SK-N-SH treated with all-trans-retinoic acid at 6 μM for 48 hours (cell line): ENCODE data around the gene TMEM9B.
"Not testable (repeated sequence)": the region's sequence is repeated elsewhere in the genome, so short reads cannot be mapped to it uniquely, and the experiment has no call there.

Experiments
- ATAC-seq: fragments of 200-7000 bp; cut with Tn5 transposase; 3 replicates; pipeline ENCODE4 v1.9.1; 2020; ENCODE audit warnings: mild to moderate bottlenecking, moderate library complexity
- ARNTL ChIP-seq: fragments of 450-650 bp; formaldehyde crosslinking; IDR thresholded peaks from 2 replicates; pipeline ENCODE4 v1.5.0; 2020; ENCODE audit warnings: low read depth, mild to moderate bottlenecking, moderate library complexity, borderline replicate concordance
- BACH2 ChIP-seq: fragments of 250-450 bp; sonication (Bioruptor Pico); IDR thresholded peaks from 2 replicates; pipeline ENCODE4 v1.9.0; 2021; ENCODE audit warnings: mild to moderate bottlenecking, borderline replicate concordance
- ESRRG ChIP-seq: fragments of 250-450 bp; sonication (Bioruptor Pico); IDR thresholded peaks from 2 replicates; pipeline ENCODE4 v1.6.1; 2021; ENCODE audit warnings: mild to moderate bottlenecking
- GLIS3 ChIP-seq: fragments of 250-450 bp; sonication (Bioruptor Pico); IDR thresholded peaks from 2 replicates; pipeline ENCODE4 v1.5.0; 2020; ENCODE audit warnings: mild to moderate bottlenecking, moderate library complexity
- ISL1 ChIP-seq: fragments of 250-450 bp; sonication (Bioruptor Pico); IDR thresholded peaks from 2 replicates; pipeline ENCODE4 v2.1.2; 2022; ENCODE audit warnings: mild to moderate bottlenecking, moderate library complexity
- OSR1 ChIP-seq: fragments of 250-450 bp; sonication (Bioruptor Pico); IDR thresholded peaks from 2 replicates; pipeline ENCODE4 v1.8.0; 2022; ENCODE audit warnings: moderate library complexity, mild to moderate bottlenecking, inconsistent platforms
- RARB ChIP-seq: fragments of 250-450 bp; sonication (Bioruptor Pico); IDR thresholded peaks from 2 replicates; pipeline ENCODE4 v1.8.0; 2021; ENCODE audit warnings: mild to moderate bottlenecking, moderate library complexity
- TCF4 ChIP-seq: fragments of 250-450 bp; sonication (Bioruptor Pico); IDR thresholded peaks from 2 replicates; pipeline ENCODE4 v1.8.0; 2021; ENCODE audit warnings: mild to moderate bottlenecking, moderate library complexity, borderline replicate concordance
- TOX ChIP-seq: fragments of 250-450 bp; sonication (Bioruptor Pico); IDR thresholded peaks from 2 replicates; pipeline ENCODE4 v1.8.0; 2021; ENCODE audit warnings: mild to moderate bottlenecking, moderate library complexity, borderline replicate concordance
- ZC3H10 ChIP-seq: fragments of 250-450 bp; sonication (Bioruptor Pico); IDR thresholded peaks from 2 replicates; pipeline ENCODE4 v1.5.1; 2021; ENCODE audit warnings: mild to moderate bottlenecking, moderate library complexity
- ZFP3 ChIP-seq: fragments of 250-450 bp; sonication (Bioruptor Pico); IDR thresholded peaks from 2 replicates; pipeline ENCODE4 v1.5.0; 2020; ENCODE audit warnings: mild to moderate bottlenecking, moderate library complexity
- ZFP30 ChIP-seq: fragments of 450-650 bp; formaldehyde crosslinking; IDR thresholded peaks from 2 replicates; pipeline ENCODE4 v1.5.0; 2022; ENCODE audit warnings: mild to moderate bottlenecking, moderate library complexity
- ZNF565 ChIP-seq: fragments of 450-650 bp; formaldehyde crosslinking; conservative IDR thresholded peaks from 2 replicates; pipeline ENCODE4 v1.5.0; 2020; ENCODE audit warnings: low read depth, mild to moderate bottlenecking, moderate library complexity
- TF ChIP-seq, protein P1 (sequence below): fragments of 250-450 bp; sonication (Bioruptor Pico); IDR thresholded peaks from 2 replicates; pipeline ENCODE4 v1.8.0; 2020; ENCODE audit warnings: mild to moderate bottlenecking, moderate library complexity, borderline replicate concordance
- TF ChIP-seq, protein P2 (sequence below): fragments of 250-450 bp; sonication (Bioruptor Pico); IDR thresholded peaks from 2 replicates; pipeline ENCODE4 v1.8.0; 2021; ENCODE audit warnings: low read depth, mild to moderate bottlenecking, moderate library complexity, borderline replicate concordance
- TF ChIP-seq, protein P3 (sequence below): fragments of 250-450 bp; sonication (Bioruptor Pico); IDR thresholded peaks from 2 replicates; pipeline ENCODE4 v1.5.1; 2021; ENCODE audit warnings: mild to moderate bottlenecking, moderate library complexity
- TF ChIP-seq, protein P4 (sequence below): fragments of 250-450 bp; sonication (Bioruptor Pico); IDR thresholded peaks from 2 replicates; pipeline ENCODE4 v1.5.0; 2020; ENCODE audit warnings: mild to moderate bottlenecking, moderate library complexity

The TMEM9B gene

DNA sequence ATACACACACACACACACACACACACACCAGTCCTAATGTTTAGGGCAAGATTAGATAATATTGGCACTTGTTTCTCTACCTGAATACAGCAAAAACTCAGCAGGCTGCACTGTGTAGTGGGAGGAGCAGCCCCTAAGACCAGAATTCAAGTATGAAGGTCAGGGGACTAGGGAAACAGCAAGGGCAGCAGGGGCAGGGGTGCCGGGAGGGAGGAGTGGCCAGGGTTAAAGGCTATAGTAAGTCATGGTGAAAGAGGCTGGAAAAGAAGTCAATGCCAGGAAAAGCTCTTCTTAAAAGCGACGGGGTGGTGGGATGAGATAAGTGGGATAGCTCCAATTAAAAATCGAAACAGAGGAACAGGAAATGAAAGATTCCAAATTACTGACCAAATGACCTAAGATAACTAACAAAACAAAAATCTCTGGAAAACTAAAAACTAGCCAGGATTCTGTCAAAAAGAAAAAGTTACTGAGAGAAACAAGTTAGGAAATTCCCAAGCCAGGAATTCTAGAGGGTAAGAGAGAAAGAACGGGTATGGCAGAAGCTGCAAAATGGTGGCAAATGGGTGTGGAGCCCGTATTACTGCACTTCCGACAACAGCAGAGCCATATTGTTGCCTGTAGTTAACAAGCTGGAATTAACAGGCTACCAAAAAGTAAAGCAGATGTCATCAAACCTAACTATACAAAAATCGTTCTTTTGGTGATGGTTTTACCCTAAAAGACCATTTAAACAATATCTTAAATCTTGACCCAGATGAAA, 22.7 kb downstream of the TMEM9B start:
- TF ChIP-seq, protein P1, sequence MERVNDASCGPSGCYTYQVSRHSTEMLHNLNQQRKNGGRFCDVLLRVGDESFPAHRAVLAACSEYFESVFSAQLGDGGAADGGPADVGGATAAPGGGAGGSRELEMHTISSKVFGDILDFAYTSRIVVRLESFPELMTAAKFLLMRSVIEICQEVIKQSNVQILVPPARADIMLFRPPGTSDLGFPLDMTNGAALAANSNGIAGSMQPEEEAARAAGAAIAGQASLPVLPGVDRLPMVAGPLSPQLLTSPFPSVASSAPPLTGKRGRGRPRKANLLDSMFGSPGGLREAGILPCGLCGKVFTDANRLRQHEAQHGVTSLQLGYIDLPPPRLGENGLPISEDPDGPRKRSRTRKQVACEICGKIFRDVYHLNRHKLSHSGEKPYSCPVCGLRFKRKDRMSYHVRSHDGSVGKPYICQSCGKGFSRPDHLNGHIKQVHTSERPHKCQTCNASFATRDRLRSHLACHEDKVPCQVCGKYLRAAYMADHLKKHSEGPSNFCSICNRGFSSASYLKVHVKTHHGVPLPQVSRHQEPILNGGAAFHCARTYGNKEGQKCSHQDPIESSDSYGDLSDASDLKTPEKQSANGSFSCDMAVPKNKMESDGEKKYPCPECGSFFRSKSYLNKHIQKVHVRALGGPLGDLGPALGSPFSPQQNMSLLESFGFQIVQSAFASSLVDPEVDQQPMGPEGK = no peak
- TF ChIP-seq ARNTL (CRISPR knock-in tag) = no peak
- TF ChIP-seq GLIS3 (CRISPR knock-in tag) = no peak
- no peak for TF ChIP-seq OSR1 (CRISPR knock-in tag)
- no peak for TF ChIP-seq ZNF565 (CRISPR knock-in tag)
- no peak for TF ChIP-seq ZC3H10
- TF ChIP-seq BACH2 (CRISPR knock-in tag) = no peak
- ATAC-seq = no peak

DNA sequence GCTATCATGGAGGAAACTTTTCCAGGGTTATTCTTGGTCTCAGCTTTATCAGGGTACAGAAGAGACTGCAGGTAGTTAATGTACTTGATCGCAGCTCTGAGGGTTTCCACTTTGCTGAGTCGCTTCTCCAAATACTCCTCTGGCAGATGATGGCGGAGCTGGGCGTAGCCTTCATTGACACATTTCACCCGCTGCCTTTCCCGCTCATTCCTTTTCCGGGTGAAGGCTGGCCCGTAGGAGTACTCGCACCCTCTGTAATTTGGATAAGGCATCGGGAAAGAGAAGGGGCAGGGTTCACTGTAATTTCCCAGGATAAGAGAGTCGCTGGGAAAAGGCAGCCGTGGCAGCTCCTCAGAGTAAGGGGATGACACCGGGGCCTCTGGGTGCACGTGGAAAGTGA, 26.6 kb downstream of the TMEM9B start:
- no peak for TF ChIP-seq BACH2 (CRISPR knock-in tag)
- no peak for TF ChIP-seq GLIS3 (CRISPR knock-in tag)
- no peak for TF ChIP-seq TOX
- TF ChIP-seq, protein P2, sequence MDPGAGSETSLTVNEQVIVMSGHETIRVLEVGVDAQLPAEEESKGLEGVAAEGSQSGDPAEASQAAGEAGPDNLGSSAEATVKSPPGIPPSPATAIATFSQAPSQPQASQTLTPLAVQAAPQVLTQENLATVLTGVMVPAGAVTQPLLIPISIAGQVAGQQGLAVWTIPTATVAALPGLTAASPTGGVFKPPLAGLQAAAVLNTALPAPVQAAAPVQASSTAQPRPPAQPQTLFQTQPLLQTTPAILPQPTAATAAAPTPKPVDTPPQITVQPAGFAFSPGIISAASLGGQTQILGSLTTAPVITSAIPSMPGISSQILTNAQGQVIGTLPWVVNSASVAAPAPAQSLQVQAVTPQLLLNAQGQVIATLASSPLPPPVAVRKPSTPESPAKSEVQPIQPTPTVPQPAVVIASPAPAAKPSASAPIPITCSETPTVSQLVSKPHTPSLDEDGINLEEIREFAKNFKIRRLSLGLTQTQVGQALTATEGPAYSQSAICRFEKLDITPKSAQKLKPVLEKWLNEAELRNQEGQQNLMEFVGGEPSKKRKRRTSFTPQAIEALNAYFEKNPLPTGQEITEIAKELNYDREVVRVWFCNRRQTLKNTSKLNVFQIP = no peak
- TF ChIP-seq ZFP3 (CRISPR knock-in tag) = no peak
- TF ChIP-seq, protein P3, sequence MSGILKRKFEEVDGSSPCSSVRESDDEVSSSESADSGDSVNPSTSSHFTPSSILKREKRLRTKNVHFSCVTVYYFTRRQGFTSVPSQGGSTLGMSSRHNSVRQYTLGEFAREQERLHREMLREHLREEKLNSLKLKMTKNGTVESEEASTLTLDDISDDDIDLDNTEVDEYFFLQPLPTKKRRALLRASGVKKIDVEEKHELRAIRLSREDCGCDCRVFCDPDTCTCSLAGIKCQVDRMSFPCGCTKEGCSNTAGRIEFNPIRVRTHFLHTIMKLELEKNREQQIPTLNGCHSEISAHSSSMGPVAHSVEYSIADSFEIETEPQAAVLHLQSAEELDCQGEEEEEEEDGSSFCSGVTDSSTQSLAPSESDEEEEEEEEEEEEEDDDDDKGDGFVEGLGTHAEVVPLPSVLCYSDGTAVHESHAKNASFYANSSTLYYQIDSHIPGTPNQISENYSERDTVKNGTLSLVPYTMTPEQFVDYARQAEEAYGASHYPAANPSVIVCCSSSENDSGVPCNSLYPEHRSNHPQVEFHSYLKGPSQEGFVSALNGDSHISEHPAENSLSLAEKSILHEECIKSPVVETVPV (CRISPR knock-in tag) = no peak
- no peak for TF ChIP-seq ZFP30 (CRISPR knock-in tag)
- TF ChIP-seq ISL1 (CRISPR knock-in tag) = no peak
- TF ChIP-seq, protein P4, sequence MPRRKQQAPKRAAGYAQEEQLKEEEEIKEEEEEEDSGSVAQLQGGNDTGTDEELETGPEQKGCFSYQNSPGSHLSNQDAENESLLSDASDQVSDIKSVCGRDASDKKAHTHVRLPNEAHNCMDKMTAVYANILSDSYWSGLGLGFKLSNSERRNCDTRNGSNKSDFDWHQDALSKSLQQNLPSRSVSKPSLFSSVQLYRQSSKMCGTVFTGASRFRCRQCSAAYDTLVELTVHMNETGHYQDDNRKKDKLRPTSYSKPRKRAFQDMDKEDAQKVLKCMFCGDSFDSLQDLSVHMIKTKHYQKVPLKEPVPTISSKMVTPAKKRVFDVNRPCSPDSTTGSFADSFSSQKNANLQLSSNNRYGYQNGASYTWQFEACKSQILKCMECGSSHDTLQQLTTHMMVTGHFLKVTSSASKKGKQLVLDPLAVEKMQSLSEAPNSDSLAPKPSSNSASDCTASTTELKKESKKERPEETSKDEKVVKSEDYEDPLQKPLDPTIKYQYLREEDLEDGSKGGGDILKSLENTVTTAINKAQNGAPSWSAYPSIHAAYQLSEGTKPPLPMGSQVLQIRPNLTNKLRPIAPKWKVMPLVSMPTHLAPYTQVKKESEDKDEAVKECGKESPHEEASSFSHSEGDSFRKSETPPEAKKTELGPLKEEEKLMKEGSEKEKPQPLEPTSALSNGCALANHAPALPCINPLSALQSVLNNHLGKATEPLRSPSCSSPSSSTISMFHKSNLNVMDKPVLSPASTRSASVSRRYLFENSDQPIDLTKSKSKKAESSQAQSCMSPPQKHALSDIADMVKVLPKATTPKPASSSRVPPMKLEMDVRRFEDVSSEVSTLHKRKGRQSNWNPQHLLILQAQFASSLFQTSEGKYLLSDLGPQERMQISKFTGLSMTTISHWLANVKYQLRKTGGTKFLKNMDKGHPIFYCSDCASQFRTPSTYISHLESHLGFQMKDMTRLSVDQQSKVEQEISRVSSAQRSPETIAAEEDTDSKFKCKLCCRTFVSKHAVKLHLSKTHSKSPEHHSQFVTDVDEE = no peak
- no peak for TF ChIP-seq TCF4 (CRISPR knock-in tag)
- TF ChIP-seq ZNF565 (CRISPR knock-in tag) = no peak
- ATAC-seq = no peak

DNA sequence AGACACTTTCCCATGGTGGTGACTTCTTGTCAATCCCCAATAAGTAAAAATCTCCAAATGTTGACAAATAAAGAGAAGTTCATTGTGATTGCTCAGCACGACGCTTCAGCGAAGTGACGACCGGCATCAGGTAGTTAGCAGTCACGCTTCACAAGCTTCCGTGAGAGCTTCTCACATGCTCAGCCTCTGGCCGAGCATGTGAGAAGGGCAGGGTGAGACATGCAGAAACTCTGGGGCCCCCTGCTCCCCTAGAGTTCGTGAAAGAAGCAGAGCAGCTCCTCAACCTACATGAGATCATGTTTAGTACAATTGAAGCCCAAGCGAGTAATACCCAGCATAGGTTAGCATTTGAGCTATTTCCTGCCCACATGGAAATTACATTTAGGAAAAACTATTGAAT, 27.1 kb downstream of the TMEM9B start:
- TF ChIP-seq, protein P1 = no peak
- TF ChIP-seq ZFP30 (CRISPR knock-in tag) (no peak), ESRRG (CRISPR knock-in tag) (no peak), ISL1 (CRISPR knock-in tag) (no peak), RARB (no peak), TOX (no peak), ARNTL (CRISPR knock-in tag) (no peak), ZC3H10 (no peak), ZFP3 (CRISPR knock-in tag) (no peak)
- TF ChIP-seq, protein P4 = no peak
- TF ChIP-seq, all 23 proteins: peak for 0
- ATAC-seq = no peak

DNA sequence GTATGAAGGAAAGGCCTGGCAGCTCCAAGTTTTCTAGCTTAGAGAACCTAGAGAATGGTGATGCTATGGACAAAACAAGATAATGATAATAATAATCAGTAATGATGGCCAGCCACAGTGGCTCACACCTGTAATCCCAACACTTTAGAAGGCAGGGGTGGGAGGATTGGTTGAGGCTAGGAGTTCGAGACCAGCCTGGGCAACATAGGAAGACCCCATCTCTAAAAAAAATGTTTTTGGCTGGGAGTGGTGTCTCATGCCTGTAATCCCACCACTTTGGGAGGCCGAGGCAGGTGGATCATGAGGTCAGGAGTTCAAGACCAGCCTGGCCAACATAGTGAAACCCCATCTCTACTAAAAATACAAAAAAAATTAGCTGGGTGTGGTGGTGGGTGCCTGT, 28.5 kb downstream of the TMEM9B start:
- not testable (repeated sequence) for ATAC-seq
